ENCODE data around the gene CEP95.
A peak's percentile ranks its signal among the peaks of the same experiment; 100 is the strongest.
"Not testable (repeated sequence)": the region's sequence is repeated elsewhere in the genome, so short reads cannot be mapped to it uniquely, and the experiment has no call there.

The CEP95 gene

GRCh38 chr17:64506576-64507412 is at the start of gene CEP95:
Gene CEP95, plus strand, starts transcription at chr17:64506977. Its CDS starts 121 bp downstream, at chr17:64507098.
- H3K36me3 ChIP-seq (ENCODE audit: control insufficient read depth in 1 of 2, insufficient read depth in 2 of 2, low read length in 2 of 2): peaks cover 35 to 52% of the 10 kb centered on the region in 2 donors
- H3K9ac ChIP-seq (ENCODE audit: low read depth in 1 of 2, low read length in 2 of 2): peak within 1 kb of the TSS; percentile 100
- peak within 1 kb of the TSS; percentile 100 for H3K27ac ChIP-seq (ENCODE audit: low read depth, low read length)
- H3K4me3 ChIP-seq (ENCODE audit: low read depth in 1 of 2, low read length in 2 of 2): peak within 1 kb of the TSS; percentile 98 to 99
- H3K9me3 ChIP-seq (ENCODE audit: control insufficient read depth in 1 of 2, low read length in 2 of 2): no peaks in the 10 kb centered on the region
- H3K4me1 ChIP-seq (ENCODE audit: control insufficient read depth in 1 of 2, insufficient read depth in 2 of 2, low read length in 2 of 2): peaks cover 34 to 36% of the 10 kb centered on the region in 2 donors
- no peaks in the 10 kb centered on the region for H3K27me3 ChIP-seq (ENCODE audit: control insufficient read depth in 1 of 2, insufficient read depth in 2 of 2, low read length in 2 of 2)

DNA sequence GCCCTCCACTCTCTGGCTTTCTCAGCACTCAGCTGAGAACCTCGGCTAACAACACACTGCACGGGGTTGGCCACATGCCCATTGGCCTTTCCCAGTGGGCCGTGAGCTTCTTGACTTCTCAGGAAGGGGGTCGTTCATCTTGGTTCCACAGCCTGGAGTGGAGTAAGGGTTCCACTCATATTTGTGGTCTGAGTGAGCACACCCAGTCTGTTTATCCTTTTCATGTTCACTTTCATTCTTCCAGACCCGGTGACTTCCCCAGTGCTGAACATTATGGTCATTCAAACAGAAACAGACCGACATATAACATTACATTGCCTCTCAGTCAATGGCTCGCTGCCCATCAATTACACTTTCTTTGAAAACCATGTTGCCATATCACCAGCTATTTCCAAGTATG is 49.6 kb upstream of the CEP95 start:
- H3K4me1 ChIP-seq (ENCODE audit: control insufficient read depth in 1 of 2, insufficient read depth in 2 of 2, low read length in 2 of 2): no peaks in the 10 kb centered on the region
- H3K9ac ChIP-seq (ENCODE audit: low read depth in 1 of 2, low read length in 2 of 2): no peak overlapping the region
- no peak overlapping the region for H3K27ac ChIP-seq (ENCODE audit: low read depth, low read length)
- no peaks in the 10 kb centered on the region for H3K36me3 ChIP-seq (ENCODE audit: control insufficient read depth in 1 of 2, insufficient read depth in 2 of 2, low read length in 2 of 2)
- H3K27me3 ChIP-seq (ENCODE audit: control insufficient read depth in 1 of 2, insufficient read depth in 2 of 2, low read length in 2 of 2): no peaks in the 10 kb centered on the region
- no peaks in the 10 kb centered on the region for H3K9me3 ChIP-seq (ENCODE audit: control insufficient read depth in 1 of 2, low read length in 2 of 2)
- no peak overlapping the region for H3K4me3 ChIP-seq (ENCODE audit: low read depth in 1 of 2, low read length in 2 of 2)

DNA sequence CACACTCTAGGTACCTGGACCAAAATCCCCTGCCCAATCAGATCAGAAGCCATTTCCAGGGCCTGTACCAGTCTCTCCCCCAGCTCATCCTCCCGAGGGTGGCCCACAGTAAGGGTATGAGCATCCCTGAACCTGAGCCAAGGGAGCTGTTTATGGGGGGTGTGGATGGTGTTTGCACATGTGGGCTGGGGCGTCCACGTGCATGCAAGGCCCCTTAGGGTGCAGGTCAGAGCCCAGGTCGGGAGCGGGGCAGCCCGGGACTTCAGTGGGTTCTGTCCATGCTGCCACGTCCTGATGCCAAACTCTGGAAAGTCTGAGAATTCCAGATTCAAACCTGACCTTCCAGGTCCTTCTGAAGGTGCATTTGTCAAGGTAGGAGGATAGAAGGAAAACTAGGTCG is 48.0 kb upstream of the CEP95 start:
- H3K4me3 ChIP-seq (ENCODE audit: low read depth in 1 of 2, low read length in 2 of 2): no peak overlapping the region
- H3K4me1 ChIP-seq (ENCODE audit: control insufficient read depth in 1 of 2, insufficient read depth in 2 of 2, low read length in 2 of 2): no peaks in the 10 kb centered on the region
- H3K9me3 ChIP-seq (ENCODE audit: control insufficient read depth in 1 of 2, low read length in 2 of 2): no peaks in the 10 kb centered on the region
- no peak overlapping the region for H3K9ac ChIP-seq (ENCODE audit: low read depth in 1 of 2, low read length in 2 of 2)
- no peaks in the 10 kb centered on the region for H3K27me3 ChIP-seq (ENCODE audit: control insufficient read depth in 1 of 2, insufficient read depth in 2 of 2, low read length in 2 of 2)
- H3K36me3 ChIP-seq (ENCODE audit: control insufficient read depth in 1 of 2, insufficient read depth in 2 of 2, low read length in 2 of 2): no peaks in the 10 kb centered on the region
- H3K27ac ChIP-seq (ENCODE audit: low read depth, low read length): no peak overlapping the region

- no peak overlapping the region for H3K9ac ChIP-seq (ENCODE audit: low read depth in 1 of 2, low read length in 2 of 2)
- no peaks in the 10 kb centered on the region for H3K27me3 ChIP-seq (ENCODE audit: control insufficient read depth in 1 of 2, insufficient read depth in 2 of 2, low read length in 2 of 2)
- H3K27ac ChIP-seq (ENCODE audit: low read depth, low read length): no peak overlapping the region
- H3K9me3 ChIP-seq (ENCODE audit: control insufficient read depth in 1 of 2, low read length in 2 of 2): no peaks in the 10 kb centered on the region
- H3K4me1 ChIP-seq (ENCODE audit: control insufficient read depth in 1 of 2, insufficient read depth in 2 of 2, low read length in 2 of 2): no peaks in the 10 kb centered on the region
- no peaks in the 10 kb centered on the region for H3K36me3 ChIP-seq (ENCODE audit: control insufficient read depth in 1 of 2, insufficient read depth in 2 of 2, low read length in 2 of 2)
- H3K4me3 ChIP-seq (ENCODE audit: low read depth in 1 of 2, low read length in 2 of 2): no peak overlapping the region
Observed at GRCh38 chr17:64459284-64459747, 47.5 kb upstream of the CEP95 start.

GRCh38 chr17:64459818-64460217 is 47.0 kb upstream of the CEP95 start:
- H3K9ac ChIP-seq (ENCODE audit: low read depth in 1 of 2, low read length in 2 of 2); H3K27ac ChIP-seq (ENCODE audit: low read depth, low read length); H3K27me3 ChIP-seq (ENCODE audit: control insufficient read depth in 1 of 2, insufficient read depth in 2 of 2, low read length in 2 of 2); H3K9me3 ChIP-seq (ENCODE audit: control insufficient read depth in 1 of 2, low read length in 2 of 2); H3K4me3 ChIP-seq (ENCODE audit: low read depth in 1 of 2, low read length in 2 of 2); H3K4me1 ChIP-seq (ENCODE audit: control insufficient read depth in 1 of 2, insufficient read depth in 2 of 2, low read length in 2 of 2); H3K36me3 ChIP-seq (ENCODE audit: control insufficient read depth in 1 of 2, insufficient read depth in 2 of 2, low read length in 2 of 2): not testable (repeated sequence)

DNA sequence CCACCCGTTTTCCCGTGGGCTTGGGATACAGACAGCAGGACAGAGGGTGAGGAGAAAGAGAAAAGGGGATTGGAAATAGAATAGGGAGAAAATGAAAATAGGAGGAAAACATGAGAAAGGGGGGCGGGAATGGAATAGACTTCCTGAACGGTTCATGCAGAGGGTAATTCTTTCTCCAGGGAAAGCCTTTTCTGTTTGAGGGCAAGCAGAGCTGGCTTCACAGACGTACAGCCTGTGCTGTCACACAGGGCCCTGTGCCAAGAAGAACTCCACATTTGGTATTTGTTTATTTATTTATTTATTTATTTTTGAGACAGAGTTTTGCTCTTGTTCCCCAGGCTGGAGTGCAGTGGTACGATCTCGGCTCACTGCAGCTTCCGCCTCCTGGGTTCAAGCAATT is 45.8 kb upstream of the CEP95 start:
- H3K27ac ChIP-seq (ENCODE audit: low read depth, low read length): no peak overlapping the region
- H3K36me3 ChIP-seq (ENCODE audit: control insufficient read depth in 1 of 2, insufficient read depth in 2 of 2, low read length in 2 of 2): no peaks in the 10 kb centered on the region
- no peaks in the 10 kb centered on the region for H3K9me3 ChIP-seq (ENCODE audit: control insufficient read depth in 1 of 2, low read length in 2 of 2)
- H3K4me1 ChIP-seq (ENCODE audit: control insufficient read depth in 1 of 2, insufficient read depth in 2 of 2, low read length in 2 of 2): no peaks in the 10 kb centered on the region
- H3K9ac ChIP-seq (ENCODE audit: low read depth in 1 of 2, low read length in 2 of 2): no peak overlapping the region
- H3K4me3 ChIP-seq (ENCODE audit: low read depth in 1 of 2, low read length in 2 of 2): no peak overlapping the region
- H3K27me3 ChIP-seq (ENCODE audit: control insufficient read depth in 1 of 2, insufficient read depth in 2 of 2, low read length in 2 of 2): no peaks in the 10 kb centered on the region

GRCh38 chr17:64461788-64462187 is 45.0 kb upstream of the CEP95 start:
- Histone ChIP-seq H3K27me3 (ENCODE audit: control insufficient read depth in 1 of 2, insufficient read depth in 2 of 2, low read length in 2 of 2) (no peaks in the 10 kb centered on the region), H3K9me3 (ENCODE audit: control insufficient read depth in 1 of 2, low read length in 2 of 2) (no peaks in the 10 kb centered on the region), H3K36me3 (ENCODE audit: control insufficient read depth in 1 of 2, insufficient read depth in 2 of 2, low read length in 2 of 2) (no peaks in the 10 kb centered on the region), H3K27ac (ENCODE audit: low read depth, low read length) (no peak overlapping the region), H3K4me1 (ENCODE audit: control insufficient read depth in 1 of 2, insufficient read depth in 2 of 2, low read length in 2 of 2) (no peaks in the 10 kb centered on the region), H3K4me3 (ENCODE audit: low read depth in 1 of 2, low read length in 2 of 2) (no peak overlapping the region), H3K9ac (ENCODE audit: low read depth in 1 of 2, low read length in 2 of 2) (no peak overlapping the region)

DNA sequence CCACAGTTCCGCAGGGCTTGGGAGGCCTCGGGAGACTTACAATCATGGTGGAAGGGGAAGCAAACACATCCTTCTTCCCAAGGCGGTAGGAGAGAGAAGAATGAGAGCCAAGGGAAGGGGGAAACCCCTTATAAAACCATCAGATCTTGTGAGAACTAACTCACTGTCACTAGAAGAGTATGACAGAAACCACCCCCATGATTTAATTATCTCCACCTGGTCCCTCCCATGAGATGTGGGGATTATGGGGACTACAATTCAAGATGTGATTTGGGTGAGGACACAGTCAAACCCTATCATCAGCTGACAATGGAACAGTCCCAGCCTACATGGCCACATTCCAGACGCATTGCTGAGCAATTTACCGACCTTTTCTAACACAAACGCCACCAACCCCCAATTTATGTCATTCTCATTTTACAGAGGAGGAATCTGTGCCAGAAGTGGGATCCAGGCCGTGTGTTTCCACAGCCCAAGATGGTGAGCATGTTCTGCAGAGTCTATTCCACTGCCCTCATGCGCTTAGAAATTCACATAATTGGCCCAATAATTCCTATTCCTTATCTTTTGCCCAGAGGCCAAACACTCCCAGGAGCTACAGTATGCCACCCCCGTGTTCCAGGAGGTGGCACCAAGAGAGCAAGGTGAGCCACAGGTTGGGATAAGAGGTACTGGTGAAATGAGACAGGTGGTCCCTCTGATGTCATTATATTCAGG is 40.6 kb upstream of the CEP95 start:
- no peaks in the 10 kb centered on the region for H3K4me1 ChIP-seq (ENCODE audit: control insufficient read depth in 1 of 2, insufficient read depth in 2 of 2, low read length in 2 of 2)
- H3K27ac ChIP-seq (ENCODE audit: low read depth, low read length): no peak overlapping the region
- H3K9ac ChIP-seq (ENCODE audit: low read depth in 1 of 2, low read length in 2 of 2): no peak overlapping the region
- H3K9me3 ChIP-seq (ENCODE audit: control insufficient read depth in 1 of 2, low read length in 2 of 2): no peaks in the 10 kb centered on the region
- H3K36me3 ChIP-seq (ENCODE audit: control insufficient read depth in 1 of 2, insufficient read depth in 2 of 2, low read length in 2 of 2): no peaks in the 10 kb centered on the region
- H3K27me3 ChIP-seq (ENCODE audit: control insufficient read depth in 1 of 2, insufficient read depth in 2 of 2, low read length in 2 of 2): no peaks in the 10 kb centered on the region
- no peak overlapping the region for H3K4me3 ChIP-seq (ENCODE audit: low read depth in 1 of 2, low read length in 2 of 2)

- not testable (repeated sequence) for H3K27me3 ChIP-seq (ENCODE audit: control insufficient read depth in 1 of 2, insufficient read depth in 2 of 2, low read length in 2 of 2); H3K9ac ChIP-seq (ENCODE audit: low read depth in 1 of 2, low read length in 2 of 2); H3K27ac ChIP-seq (ENCODE audit: low read depth, low read length); H3K36me3 ChIP-seq (ENCODE audit: control insufficient read depth in 1 of 2, insufficient read depth in 2 of 2, low read length in 2 of 2); H3K4me1 ChIP-seq (ENCODE audit: control insufficient read depth in 1 of 2, insufficient read depth in 2 of 2, low read length in 2 of 2); H3K9me3 ChIP-seq (ENCODE audit: control insufficient read depth in 1 of 2, low read length in 2 of 2); H3K4me3 ChIP-seq (ENCODE audit: low read depth in 1 of 2, low read length in 2 of 2)
Observed at GRCh38 chr17:64466834-64467233, 39.9 kb upstream of the CEP95 start.

GRCh38 chr17:64470625-64471024 is 36.2 kb upstream of the CEP95 start:
- Histone ChIP-seq H3K4me1 (ENCODE audit: control insufficient read depth in 1 of 2, insufficient read depth in 2 of 2, low read length in 2 of 2) (no peaks in the 10 kb centered on the region), H3K36me3 (ENCODE audit: control insufficient read depth in 1 of 2, insufficient read depth in 2 of 2, low read length in 2 of 2) (no peaks in the 10 kb centered on the region), H3K9ac (ENCODE audit: low read depth in 1 of 2, low read length in 2 of 2) (no peak overlapping the region), H3K27me3 (ENCODE audit: control insufficient read depth in 1 of 2, insufficient read depth in 2 of 2, low read length in 2 of 2) (no peaks in the 10 kb centered on the region), H3K9me3 (ENCODE audit: control insufficient read depth in 1 of 2, low read length in 2 of 2) (no peaks in the 10 kb centered on the region), H3K27ac (ENCODE audit: low read depth, low read length) (no peak overlapping the region), H3K4me3 (ENCODE audit: low read depth in 1 of 2, low read length in 2 of 2) (no peak overlapping the region)
